Neural cell (in vitro differentiated cells): ENCODE measurements around the gene URAD. TPM values are rescaled to one million over a fixed set of nuclear protein-coding genes. Genes with fewer than 3 reads are reported as not detected.

ENCODE experiments used
- H2AFZ ChIP-seq: fragments of 200-600, 300-800 bp; sonication (generic), shearing (Covaris generic); 2 replicates; pipeline ENCODE4 v1.6.0; 2014; ENCODE audit warnings: low read depth, mild to moderate bottlenecking, antibody characterized with exemption, low read length, moderate library complexity
- H3F3A ChIP-seq: fragments of 200-600 bp; shearing (Covaris generic); 2 replicates; pipeline ENCODE4 v1.6.1; 2016; ENCODE audit warnings: mild to moderate bottlenecking, moderate library complexity, mixed read lengths, antibody characterized with exemption, low read length; ENCODE audit not compliant: insufficient read depth, poor library complexity, severe bottlenecking
- H3K27ac ChIP-seq: fragments of 200-600, 300-800 bp; sonication (generic), shearing (Covaris generic); 2 replicates; pipeline ENCODE4 v1.5.1; 2014; ENCODE audit warnings: mild to moderate bottlenecking, low read length, moderate library complexity
- H3K27me3 ChIP-seq: fragments of 300-800, 200-600 bp; sonication (generic), shearing (Covaris generic); 2 replicates; pipeline ENCODE4 v1.6.0; 2014; ENCODE audit warnings: mild to moderate bottlenecking, low read depth, low read length, moderate library complexity; ENCODE audit not compliant: insufficient read depth
- H3K36me3 ChIP-seq: fragments of 300-800, 200-600 bp; sonication (generic), shearing (Covaris generic); 2 replicates; pipeline ENCODE4 v1.5.1; 2014; ENCODE audit warnings: mild to moderate bottlenecking, antibody characterized with exemption, low read length, moderate library complexity; ENCODE audit not compliant: insufficient read depth
- H3K4me2 ChIP-seq: fragments of 300-800, 200-600 bp; sonication (generic), shearing (Covaris generic); 2 replicates; pipeline ENCODE4 v1.6.0; 2014; ENCODE audit warnings: mild to moderate bottlenecking, low read length
- H3K4me3 ChIP-seq: fragments of 300-800, 200-600 bp; sonication (generic), shearing (Covaris generic); 2 replicates; pipeline ENCODE4 v1.5.1; 2014; ENCODE audit warnings: mild to moderate bottlenecking, low read length, moderate library complexity
- H3K79me2 ChIP-seq: fragments of 200-600 bp; shearing (Covaris generic); replicated peaks from 2 replicates; pipeline ENCODE4 v1.6.0; 2014; ENCODE audit warnings: mild to moderate bottlenecking, low read length, moderate library complexity; ENCODE audit not compliant: insufficient read depth
- H3K9ac ChIP-seq: fragments of 300-800, 200-600 bp; sonication (generic), shearing (Covaris generic); 2 replicates; pipeline ENCODE4 v1.6.1; 2016; ENCODE audit warnings: mild to moderate bottlenecking, low read length, mixed read lengths
- H3K9me2 ChIP-seq: fragments of 200-600 bp; shearing (Covaris generic); 2 replicates; pipeline ENCODE4 v1.6.1; 2016; ENCODE audit warnings: mild to moderate bottlenecking, low read length, mixed read lengths; ENCODE audit not compliant: insufficient read depth
- H3K9me3 ChIP-seq: fragments of 200-600, 300-800 bp; sonication (generic), shearing (Covaris generic); 2 replicates; pipeline ENCODE4 v1.6.1; 2016; ENCODE audit warnings: mild to moderate bottlenecking, mixed run types, low read length, moderate library complexity, mixed read lengths
- H4K20me1 ChIP-seq: fragments of 200-600 bp; shearing (Covaris generic); 2 replicates; pipeline ENCODE4 v1.6.1; 2016; ENCODE audit warnings: mild to moderate bottlenecking, mixed run types; ENCODE audit not compliant: insufficient read depth
- EP300 ChIP-seq: fragments of 450-650 bp; conservative IDR thresholded peaks from 2 replicates; pipeline ENCODE4 v1.6.1; 2014; ENCODE audit warnings: antibody characterized with exemption, mild to moderate bottlenecking, moderate library complexity; ENCODE audit not compliant: poor library complexity, severe bottlenecking
- EZH2 ChIP-seq: fragments of 200-600, 300-800 bp; shearing (Covaris generic), sonication (generic); IDR thresholded peaks from 2 replicates; pipeline ENCODE4 v1.6.1; 2014; ENCODE audit warnings: antibody characterized with exemption, low read length, borderline replicate concordance, mild to moderate bottlenecking; ENCODE audit not compliant: insufficient read depth, poor library complexity, severe bottlenecking
- MXI1 ChIP-seq: fragments of 450-650 bp; conservative IDR thresholded peaks from 2 replicates; pipeline ENCODE4 v1.6.1; 2014; ENCODE audit warnings: antibody characterized with exemption, mild to moderate bottlenecking; ENCODE audit not compliant: poor library complexity, severe bottlenecking
- POLR2AphosphoS5 ChIP-seq: IDR thresholded peaks from 2 replicates; pipeline ENCODE4 v1.6.1; 2012
- RAD21 ChIP-seq: fragments of 450-650 bp; conservative IDR thresholded peaks from 2 replicates; pipeline ENCODE4 v1.6.1; 2014; ENCODE audit warnings: antibody characterized with exemption, mild to moderate bottlenecking, moderate library complexity
- REST ChIP-seq: IDR thresholded peaks from 2 replicates; pipeline ENCODE4 v1.6.1; 2012; ENCODE audit warnings: borderline replicate concordance
- SMC3 ChIP-seq: fragments of 450-650 bp; conservative IDR thresholded peaks from 2 replicates; pipeline ENCODE4 v1.6.1; 2014; ENCODE audit warnings: antibody characterized with exemption, mild to moderate bottlenecking, moderate library complexity; ENCODE audit not compliant: poor library complexity
- TAF1 ChIP-seq: IDR thresholded peaks from 2 replicates; pipeline ENCODE4 v1.6.1; 2012; ENCODE audit warnings: low read depth
- polyA plus RNA-seq: library from polyadenylated mRNA; depleted of rRNA; stranded (reverse); fragments of >200 nt; gene quantifications from 2 replicates; pipeline ENCODE4 v1.2.3, GENCODE V29; 2014
- TF ChIP-seq, protein P1 (sequence below): fragments of 450-650 bp; IDR thresholded peaks from 2 replicates; pipeline ENCODE4 v1.5.1; 2014; ENCODE audit warnings: antibody characterized with exemption, mild to moderate bottlenecking, moderate library complexity; ENCODE audit not compliant: poor library complexity, severe bottlenecking

Gene URAD
- polyA plus RNA-seq, 1 donor from 2014 or later, result not detected

DNA sequence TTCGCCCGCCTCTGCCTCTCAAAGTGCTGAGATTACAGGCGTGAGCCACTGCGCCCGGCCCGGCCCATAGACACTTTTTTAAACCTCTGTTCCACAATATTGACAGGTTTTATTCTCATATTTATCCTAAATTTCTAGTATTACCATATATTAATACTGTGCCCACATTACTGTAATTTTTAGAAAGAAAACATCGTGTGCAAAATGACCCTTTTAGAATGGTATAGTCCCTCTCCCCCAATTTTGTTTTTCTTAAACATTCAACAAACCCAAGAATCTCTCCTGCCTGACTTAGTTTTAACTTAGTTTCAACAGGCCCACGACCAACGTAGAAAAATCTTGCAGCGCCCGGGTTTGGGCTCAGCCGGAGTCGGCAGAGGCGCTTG, 28.5 kb downstream of the URAD start:
- Histone ChIP-seq H3K9me2 (no peaks in the 10 kb centered on the region), H2AFZ (no peak overlapping the region), H3K27me3 (peaks cover 100% of the 10 kb centered on the region), H4K20me1 (no peaks in the 10 kb centered on the region), H3K9ac (no peak overlapping the region), H3K27ac (no peak overlapping the region), H3K79me2 (no peaks in the 10 kb centered on the region), H3F3A (no peaks in the 10 kb centered on the region), H3K4me3 (peak overlapping the region; percentile 41), H3K9me3 (no peaks in the 10 kb centered on the region), H3K36me3 (no peaks in the 10 kb centered on the region), H3K4me2 (no peak overlapping the region)
- no peak for TF ChIP-seq MXI1
- no peak for TF ChIP-seq EZH2
- TF ChIP-seq EP300, result no peak
- TF ChIP-seq, protein P1, sequence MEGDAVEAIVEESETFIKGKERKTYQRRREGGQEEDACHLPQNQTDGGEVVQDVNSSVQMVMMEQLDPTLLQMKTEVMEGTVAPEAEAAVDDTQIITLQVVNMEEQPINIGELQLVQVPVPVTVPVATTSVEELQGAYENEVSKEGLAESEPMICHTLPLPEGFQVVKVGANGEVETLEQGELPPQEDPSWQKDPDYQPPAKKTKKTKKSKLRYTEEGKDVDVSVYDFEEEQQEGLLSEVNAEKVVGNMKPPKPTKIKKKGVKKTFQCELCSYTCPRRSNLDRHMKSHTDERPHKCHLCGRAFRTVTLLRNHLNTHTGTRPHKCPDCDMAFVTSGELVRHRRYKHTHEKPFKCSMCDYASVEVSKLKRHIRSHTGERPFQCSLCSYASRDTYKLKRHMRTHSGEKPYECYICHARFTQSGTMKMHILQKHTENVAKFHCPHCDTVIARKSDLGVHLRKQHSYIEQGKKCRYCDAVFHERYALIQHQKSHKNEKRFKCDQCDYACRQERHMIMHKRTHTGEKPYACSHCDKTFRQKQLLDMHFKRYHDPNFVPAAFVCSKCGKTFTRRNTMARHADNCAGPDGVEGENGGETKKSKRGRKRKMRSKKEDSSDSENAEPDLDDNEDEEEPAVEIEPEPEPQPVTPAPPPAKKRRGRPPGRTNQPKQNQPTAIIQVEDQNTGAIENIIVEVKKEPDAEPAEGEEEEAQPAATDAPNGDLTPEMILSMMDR, result no peak
- TF ChIP-seq RAD21, result no peak
- no peak for TF ChIP-seq TAF1
- no peak for TF ChIP-seq POLR2AphosphoS5
- no peak for TF ChIP-seq SMC3
- TF ChIP-seq REST, result no peak

GRCh38 chr13:27956576-27957300, 31.8 kb downstream of the URAD start:
- TF ChIP-seq EP300 (no peak), REST (no peak), EZH2 (no peak), MXI1 (no peak), POLR2AphosphoS5 (no peak), RAD21 (no peak), TAF1 (no peak), SMC3 (no peak)
- TF ChIP-seq, protein P1, result no peak

More at GRCh38 chr13:27956576-27957300, 31.8 kb downstream of the URAD start:
- Histone ChIP-seq H3K79me2 (no peaks in the 10 kb centered on the region), H3K9ac (no peak overlapping the region), H3K9me3 (no peaks in the 10 kb centered on the region), H3K9me2 (no peaks in the 10 kb centered on the region), H3K27ac (no peak overlapping the region), H3K36me3 (no peaks in the 10 kb centered on the region), H4K20me1 (no peaks in the 10 kb centered on the region), H2AFZ (no peak overlapping the region), H3K4me3 (no peak overlapping the region), H3K27me3 (peaks cover 100% of the 10 kb centered on the region), H3K4me2 (no peak overlapping the region), H3F3A (no peaks in the 10 kb centered on the region)
